Left cardiac atrium (tissue), 4 donors: ENCODE results near the gene TRIM47. TPM values are rescaled to one million over a fixed set of nuclear protein-coding genes. Genes with fewer than 3 reads are reported as not detected.

Source experiments
- ATAC-seq, 2 donors: fragments of 200-7000 bp; cut with Tn5 transposase; one replicate each; pipeline ENCODE4 v1.9.1; 2020; ENCODE audit warnings: mild to moderate bottlenecking in 2 of 2, moderate library complexity in 2 of 2
- DNase-seq: peaks from one replicate; pipeline ENCODE4 v3.0.0-alpha.2; 2020
- intact Hi-C, 2 donors: fragments of 100-400 bp; cut with DNase I; formaldehyde crosslinking; loops; one replicate each; pipeline versions ENCODE4 v1.14.1 to v1.15.1; 2022 to 2023
- long read RNA-seq: library from polyadenylated mRNA; unstranded; transcript quantifications from one replicate; pipeline ENCODE4 v2.0.0, GENCODE V29; 2021
- total RNA-seq, 2 donors: library from RNA; stranded (reverse); fragmentation: NEBNext Ultra II Directional; extraction: Animal tissue kit (Norgen Biotek cat#: 25700); gene quantifications; one replicate each; pipeline ENCODE4 v1.2.1, GENCODE V29; 2021
- donor health status: DM: no; HTN: yes; CAD: no.
- donor health status: DM: no; HTN: yes; CAD: no; lungs with severe emphysema.
- donor health status: DM: yes; HTN: yes; CAD: no.
- donor health status: Dilated cardiomyopathy.

TRIM47 gene
- 10 to 100 TPM; 22.9 to 25.3 TPM for total RNA-seq
- long read RNA-seq, partial matches to known transcripts = 2 of 6 reads
- long read RNA-seq, other reads (novel, unspliced or antisense) = 1 of 6 reads

- intact Hi-C loops = no loop called here
- DNase-seq (peak; percentile 79), ATAC-seq (peak; percentile 55 to 65)
Observed at GRCh38 chr17:75878174-75878998, at the start of gene TRIM47. TSS of gene TRIM47 (minus strand) at chr17:75878581. CDS start at chr17:75878548, 33 bp downstream.

DNA sequence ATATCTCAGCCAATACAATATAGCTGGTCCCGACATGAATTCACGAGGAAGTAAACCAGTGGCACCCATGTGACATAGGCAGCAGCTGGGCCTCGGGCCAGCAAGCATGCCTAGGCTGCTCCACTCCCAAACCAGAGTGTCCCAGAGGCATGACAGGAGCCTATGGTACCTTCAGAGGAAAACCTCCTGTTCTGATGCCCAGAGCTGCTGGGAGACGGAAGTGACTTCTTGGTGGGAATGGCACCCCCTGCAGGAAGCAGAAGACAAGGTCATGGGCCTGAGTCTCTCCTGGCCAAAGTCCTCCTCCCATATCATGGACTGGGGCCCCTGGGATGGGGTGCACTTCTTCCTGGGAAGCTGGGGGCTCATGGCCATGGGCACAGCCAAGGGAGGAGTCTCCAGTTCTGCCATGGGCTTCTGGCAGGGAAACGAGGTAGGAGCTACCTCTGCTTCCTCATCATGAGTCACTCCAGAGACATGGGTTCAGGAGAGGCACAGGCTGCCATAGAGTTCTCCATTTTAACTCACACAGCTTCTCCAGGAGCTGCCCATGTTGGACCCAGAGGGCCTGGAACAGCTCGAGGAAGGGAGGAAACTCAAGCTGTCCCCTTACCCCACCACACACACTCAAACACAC, 49.0 kb upstream of the TRIM47 start:
- intact Hi-C loops = no loop called here
- peak in 1 of 2 donors; percentile 16 for ATAC-seq
- no peak for DNase-seq

DNA sequence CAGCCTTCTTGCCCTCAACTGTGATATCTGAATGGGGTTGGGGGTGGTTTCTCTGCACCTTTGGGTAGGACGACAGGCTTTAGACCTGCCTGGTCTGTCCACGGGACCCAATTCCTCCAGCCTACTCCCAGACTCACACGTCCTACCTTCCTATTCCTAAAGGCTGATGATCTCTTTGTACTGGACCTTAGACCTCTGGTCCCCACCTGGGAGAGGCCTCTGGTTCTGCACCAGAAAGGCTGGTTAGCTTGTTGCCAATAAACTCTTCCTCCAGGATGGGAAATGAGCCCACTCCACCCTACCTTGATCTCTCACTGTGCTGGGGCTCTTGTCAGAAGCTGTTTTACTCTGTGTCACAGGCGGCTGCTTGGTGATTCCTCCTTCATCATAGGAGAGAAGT, 48.1 kb upstream of the TRIM47 start:
- DNase-seq (no peak), ATAC-seq (no peak)
- intact Hi-C loops = no loop called here

- ATAC-seq = no peak
- DNase-seq = no peak
- intact Hi-C loops = no loop called here
Observed at GRCh38 chr17:75925912-75926311, 47.5 kb upstream of the TRIM47 start.

- DNase-seq = no peak
- intact Hi-C loops = no loop called here
- ATAC-seq = no peak
Observed at GRCh38 chr17:75925103-75925502, 46.7 kb upstream of the TRIM47 start.

- ATAC-seq (peak in 1 of 2 donors; percentile 58), DNase-seq (no peak)
- intact Hi-C loops = no loop called here
Observed at GRCh38 chr17:75922963-75923874, 44.8 kb upstream of the TRIM47 start.

DNA sequence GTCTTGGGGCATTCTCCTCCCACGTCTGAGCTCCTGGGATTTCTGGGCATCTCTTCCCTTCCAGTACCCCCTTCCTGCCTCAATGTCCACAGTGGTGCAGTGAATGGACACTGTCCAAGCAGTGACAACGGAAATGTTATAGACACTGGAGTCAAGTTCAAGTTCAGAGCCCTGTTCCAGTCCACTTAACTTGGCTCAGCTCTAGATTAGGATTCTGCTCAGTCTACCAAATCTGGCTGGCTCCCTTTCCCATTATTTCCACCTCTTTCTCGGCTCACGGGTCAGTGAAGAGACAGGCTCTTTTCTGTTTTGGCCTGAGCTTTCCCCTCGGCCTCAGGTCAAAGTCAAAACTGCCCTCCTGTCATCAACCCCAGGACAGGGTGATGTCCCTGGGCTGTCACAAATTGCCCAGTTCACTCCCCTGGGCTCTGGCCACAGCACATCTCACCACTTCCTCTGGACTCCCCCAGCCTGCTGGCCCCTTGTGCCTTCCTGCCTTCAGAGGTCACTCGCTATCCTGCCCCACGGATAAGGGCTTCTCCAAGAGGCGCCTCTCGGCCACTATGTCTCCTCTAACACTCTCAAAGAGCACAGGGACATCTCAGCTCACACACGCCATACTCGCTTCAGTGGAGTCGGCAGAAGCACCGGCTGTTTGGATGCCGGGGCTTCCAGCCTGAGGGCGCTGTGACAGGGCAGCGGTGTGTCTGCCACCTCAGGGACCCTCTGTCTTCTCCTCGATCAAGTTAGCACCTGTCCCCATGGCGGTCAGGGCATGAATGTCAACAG, 44.0 kb upstream of the TRIM47 start:
- DNase-seq = no peak
- intact Hi-C loops = no loop called here
- ATAC-seq = peak; percentile 36 to 41

DNA sequence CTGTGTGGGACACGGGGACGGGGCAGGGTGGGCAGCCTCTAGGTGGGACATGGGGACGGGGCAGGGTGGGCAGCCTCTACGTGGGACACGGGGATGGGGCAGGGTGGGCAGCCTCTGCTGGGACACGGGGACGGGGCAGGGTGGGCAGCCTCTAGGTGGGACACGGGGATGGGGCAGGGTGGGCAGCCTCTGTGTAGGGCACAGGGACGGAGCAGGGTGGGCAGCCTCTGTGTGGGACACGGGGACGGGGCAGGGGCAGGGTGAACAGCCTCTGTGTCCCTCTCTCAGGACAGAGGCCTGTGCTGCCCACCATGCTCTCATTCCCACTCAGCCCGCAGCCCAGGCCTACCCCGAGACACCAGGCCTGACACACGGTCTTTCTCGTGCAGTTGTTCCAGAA, 43.2 kb upstream of the TRIM47 start:
- intact Hi-C loops = no loop called here
- no peak for DNase-seq
- ATAC-seq = no peak

DNA sequence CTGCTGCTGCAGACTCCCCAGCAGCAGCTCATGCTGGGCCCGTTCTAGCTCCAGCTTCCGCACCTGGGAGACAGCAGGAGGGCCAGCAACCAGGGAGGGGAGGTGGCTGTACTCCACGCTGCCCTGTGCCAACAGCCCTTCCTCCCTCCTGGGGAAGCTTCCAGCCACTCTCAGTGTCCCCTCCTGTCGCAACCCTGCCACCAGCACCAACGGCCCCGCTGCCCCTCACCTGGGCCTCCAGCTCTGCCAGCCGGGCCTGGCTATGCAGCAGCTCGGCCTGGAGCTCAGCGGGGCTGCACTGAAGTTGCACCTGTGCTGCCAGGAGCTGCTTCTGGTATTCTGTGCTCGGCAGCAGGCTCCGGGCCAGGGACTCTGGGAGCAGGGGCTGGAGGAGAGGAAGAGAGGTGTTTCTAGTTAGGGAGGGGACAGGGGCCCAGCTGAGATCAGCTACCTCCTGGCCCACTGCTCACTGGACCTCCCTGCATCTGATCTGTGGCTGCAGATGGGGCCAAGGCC, 41.7 kb upstream of the TRIM47 start:
- intact Hi-C loops = no loop called here

GRCh38 chr17:75919611-75920010, 41.2 kb upstream of the TRIM47 start:
- intact Hi-C loops = no loop called here
- DNase-seq = no peak
- no peak for ATAC-seq

More for the DNA sequence above, 41.7 kb upstream of the TRIM47 start:
- DNase-seq (no peak), ATAC-seq (no peak)

- intact Hi-C loops = no loop called here
- DNase-seq (no peak), ATAC-seq (no peak)
Observed at GRCh38 chr17:75917917-75918445, 39.6 kb upstream of the TRIM47 start.

DNA sequence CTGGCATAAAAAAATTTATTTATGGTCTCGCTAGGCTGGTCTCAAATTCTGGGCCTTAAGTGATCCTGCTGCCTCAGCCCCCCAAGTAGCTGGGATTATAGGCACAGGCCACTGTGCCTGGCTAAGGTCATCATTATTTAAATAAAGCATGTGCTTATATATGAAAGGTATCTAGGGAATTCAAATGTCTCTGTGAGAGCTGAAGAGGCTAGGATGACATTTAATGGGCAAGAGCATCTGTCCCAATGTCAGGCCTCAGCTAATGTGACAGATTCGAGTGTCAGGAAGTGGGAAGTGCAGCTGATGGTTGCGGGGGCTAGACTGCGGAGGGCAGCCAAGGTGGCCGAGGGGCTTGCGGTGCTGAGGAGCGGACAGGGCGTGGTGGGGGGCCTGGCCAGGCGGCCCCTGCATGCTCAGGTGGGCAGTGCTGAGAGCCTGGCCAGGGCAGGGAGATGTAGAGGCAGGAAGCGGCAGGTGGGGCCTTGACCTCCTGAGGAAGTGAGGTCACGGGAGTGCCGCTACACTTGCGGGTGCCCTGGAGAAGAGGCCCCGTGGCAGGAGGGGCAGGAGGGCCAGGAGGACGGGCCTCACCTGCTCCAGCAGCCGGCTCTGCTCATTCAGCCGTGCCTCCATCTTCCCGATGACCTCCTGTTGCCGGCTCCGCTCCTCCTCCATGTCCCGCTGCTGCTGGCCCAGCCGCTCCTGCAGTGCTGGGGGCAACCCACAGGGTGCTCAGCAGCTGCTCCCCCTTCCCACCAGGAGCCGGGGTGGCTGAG, 38.9 kb upstream of the TRIM47 start:
- DNase-seq = no peak
- intact Hi-C loops = no loop called here

DNA sequence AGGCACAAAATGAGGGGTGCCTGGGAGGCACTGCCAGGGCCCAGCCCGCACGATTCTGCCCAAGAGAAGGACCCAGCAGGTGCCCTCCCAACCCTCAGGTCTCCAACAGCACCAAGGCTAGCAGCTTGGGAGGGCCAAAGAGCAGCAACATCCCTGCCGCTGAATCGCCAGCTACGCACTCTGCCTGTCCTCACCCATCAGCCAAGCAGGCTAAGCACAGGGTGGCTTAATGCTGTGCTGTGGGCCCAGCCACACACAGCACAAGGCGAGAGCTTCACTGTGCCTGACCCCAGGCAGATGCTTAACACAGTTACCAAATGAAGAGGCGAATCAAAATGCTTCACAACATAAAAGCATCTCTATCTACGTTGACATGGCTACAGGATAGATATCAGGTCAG, 36.9 kb upstream of the TRIM47 start:
- DNase-seq (no peak), ATAC-seq (no peak)
- intact Hi-C loops = no loop called here

More for the DNA sequence above, 38.9 kb upstream of the TRIM47 start:
- no peak for ATAC-seq

DNA sequence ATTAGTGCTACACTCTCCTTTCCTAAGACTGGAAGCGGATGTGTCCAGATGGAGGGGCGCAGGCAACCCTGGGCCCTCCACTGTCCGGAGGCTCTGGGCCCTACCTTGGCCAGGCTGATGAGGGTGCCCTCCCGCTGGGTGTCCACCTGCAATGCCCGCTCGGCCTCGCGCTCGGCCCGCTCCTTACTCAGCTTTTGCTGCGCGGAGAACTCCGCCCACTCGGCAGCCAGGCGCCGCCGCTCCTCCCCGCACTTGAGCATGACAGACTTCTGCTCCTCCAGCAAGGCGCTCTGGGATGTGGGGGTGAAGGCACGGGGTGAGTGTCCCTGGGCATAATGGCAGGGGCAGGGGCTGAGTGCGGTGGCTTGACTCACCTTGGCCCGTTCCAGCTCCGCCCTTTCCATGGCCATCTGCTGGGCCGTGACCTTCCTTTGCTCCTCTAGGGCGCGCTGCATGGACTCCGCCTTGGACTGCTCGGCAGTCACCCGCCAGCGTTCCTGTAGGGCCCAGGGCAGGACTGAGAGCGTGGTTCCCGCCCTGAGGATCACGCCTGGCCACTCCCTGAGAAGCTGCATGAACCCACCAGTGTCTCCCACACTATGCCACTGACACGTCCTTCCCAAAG, 36.4 kb upstream of the TRIM47 start:
- intact Hi-C loops = no loop called here
- DNase-seq = no peak
- no peak for ATAC-seq

DNA sequence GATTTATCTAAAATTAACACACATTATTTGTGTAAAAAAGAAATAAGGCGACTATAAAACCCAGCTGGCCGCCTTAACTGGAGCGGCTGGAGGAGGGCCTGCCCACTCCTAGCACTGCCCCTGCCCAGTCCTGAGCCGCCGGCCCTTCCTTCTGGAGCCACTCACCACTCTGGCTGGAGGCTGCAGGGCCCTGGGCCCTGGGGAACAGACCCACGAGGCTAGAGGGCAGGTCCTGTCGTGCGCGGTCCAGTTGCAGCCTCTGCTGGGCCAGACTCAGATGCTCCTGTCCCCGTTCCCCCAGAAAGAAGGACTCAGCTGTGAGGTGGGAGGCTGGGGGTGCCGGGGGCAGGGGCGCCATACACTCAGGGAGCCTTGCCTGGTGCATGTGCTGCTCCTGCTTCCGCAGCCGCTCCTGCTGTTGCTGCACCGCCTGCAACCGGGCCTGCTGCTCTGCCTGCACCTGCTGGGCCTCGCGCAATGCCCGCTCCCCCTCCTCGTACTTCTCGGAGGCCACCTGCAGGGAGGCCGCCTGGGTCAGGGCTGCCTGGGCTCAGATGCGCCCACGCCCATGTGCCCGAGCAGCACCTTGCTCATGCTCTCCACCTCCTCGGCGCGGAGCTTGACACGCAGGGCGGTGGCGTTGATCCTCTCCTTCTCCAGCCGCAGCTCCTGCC, 35.3 kb upstream of the TRIM47 start:
- no peak for ATAC-seq
- intact Hi-C loops = no loop called here
- DNase-seq = no peak

DNA sequence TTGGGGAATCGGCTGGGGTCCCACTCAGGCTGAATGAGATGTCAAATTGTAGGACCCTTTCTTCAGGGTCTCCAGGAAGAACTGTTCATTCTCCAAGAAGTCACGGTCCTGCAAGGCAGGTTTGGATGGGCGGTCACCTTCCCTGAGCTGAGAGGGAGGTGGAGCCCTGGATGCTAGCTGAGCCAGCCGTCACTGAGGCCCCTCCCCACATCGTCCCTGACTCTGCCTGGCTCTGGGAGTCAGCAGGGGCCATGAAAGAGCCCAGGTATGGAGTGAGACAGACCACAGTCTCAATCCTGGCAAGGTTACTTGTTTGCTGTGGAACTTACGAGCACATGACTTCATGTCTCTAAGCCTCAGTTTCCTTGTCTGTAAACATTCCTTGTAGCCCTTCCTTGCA, 32.3 kb upstream of the TRIM47 start:
- DNase-seq (no peak), ATAC-seq (peak in 1 of 2 donors; percentile 57)
- intact Hi-C loops = no loop called here
